ENCODE data around the gene AURKA.

AURKA gene

GRCh38 chr20:56392132-56392880 lies at the start of gene AURKA, which contains the start of gene CSTF1:
TSS of gene AURKA (minus strand) at chr20:56392215. CDS start at chr20:56388197, 4,018 bp downstream.
TSS of gene CSTF1 (plus strand) at chr20:56392645. CDS start at chr20:56395553, 2,908 bp downstream.
- DNase-seq, result peak; percentile 96 to 99

DNA sequence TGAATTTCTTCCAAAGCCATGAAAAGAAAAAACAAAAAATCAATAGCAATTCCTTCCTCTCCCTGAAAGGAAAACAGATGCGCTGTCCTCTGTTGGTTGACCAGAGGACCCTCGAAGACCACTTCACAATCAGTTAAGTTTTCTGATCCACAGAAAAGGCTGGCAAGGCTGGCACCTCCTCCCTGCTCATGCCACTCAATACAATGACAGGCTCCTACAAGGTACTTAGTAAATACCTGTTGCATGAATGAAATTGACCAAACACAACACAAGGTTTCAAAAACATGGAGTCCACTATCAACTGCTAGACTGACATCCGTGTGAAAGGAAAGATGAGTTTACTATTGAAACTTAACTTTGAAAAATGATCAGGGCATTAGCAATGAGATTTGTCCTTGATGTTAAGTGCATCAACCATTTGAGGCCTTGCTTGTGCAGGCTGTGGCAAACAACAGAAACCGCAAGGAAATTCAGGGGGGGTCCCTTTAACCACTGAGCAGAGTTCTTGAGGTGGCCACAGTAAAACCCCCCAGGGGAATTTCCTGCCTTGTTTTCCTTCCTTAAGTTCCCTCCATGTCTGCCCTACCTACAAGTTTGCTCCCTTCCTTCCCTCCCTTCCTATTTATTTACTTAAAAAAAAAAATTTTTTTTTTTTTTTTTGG lies 48.5 kb upstream of the AURKA start:
- no peak for DNase-seq

DNA sequence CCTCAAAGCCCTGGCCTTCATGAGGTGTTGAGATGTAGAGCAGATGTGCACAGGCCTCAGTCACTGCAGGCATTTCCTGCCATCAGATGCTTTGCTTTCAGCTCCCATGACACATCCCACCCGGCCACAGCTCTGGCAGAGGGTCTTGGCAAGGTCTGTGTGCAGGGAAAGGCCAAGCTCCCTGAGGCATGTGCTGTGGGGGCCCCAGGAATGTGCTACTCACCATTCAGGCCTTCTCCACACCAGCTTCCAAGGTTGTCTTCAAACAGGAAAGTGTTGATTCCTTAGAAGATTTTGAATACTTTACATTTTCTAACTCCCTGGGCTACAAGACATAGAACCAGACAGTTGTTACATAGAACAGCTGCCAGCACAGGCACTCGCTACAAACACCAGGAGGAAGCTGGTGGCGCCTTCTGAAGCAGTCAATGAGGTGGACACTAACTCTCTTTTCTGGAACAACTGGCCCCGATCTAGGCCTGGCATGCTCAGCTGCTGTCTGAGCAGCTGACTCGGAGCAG lies 47.8 kb upstream of the AURKA start:
- DNase-seq, result no peak

GRCh38 chr20:56438284-56438683 lies 46.3 kb upstream of the AURKA start:
- no peak for DNase-seq

GRCh38 chr20:56437196-56437960 lies 45.4 kb upstream of the AURKA start:
- no peak for DNase-seq

DNA sequence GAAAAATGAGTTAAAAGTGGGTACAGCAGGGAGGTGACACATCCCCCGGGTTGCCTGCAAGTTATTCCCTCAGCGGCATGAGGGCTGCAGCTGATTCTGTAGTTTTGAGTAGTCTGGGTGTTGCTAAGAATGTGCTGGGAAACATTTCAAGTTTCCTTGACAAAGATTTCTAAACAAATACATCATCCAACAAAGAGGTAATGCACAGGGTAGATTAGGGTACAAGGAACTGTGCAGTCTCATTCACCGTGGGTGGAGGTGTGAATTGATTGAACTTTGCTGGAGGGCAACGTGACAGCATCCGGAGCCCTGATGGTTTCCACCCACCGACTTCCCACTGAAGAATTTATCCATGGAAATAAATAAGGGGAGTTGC lies 41.9 kb upstream of the AURKA start:
- DNase-seq, result no peak

DNA sequence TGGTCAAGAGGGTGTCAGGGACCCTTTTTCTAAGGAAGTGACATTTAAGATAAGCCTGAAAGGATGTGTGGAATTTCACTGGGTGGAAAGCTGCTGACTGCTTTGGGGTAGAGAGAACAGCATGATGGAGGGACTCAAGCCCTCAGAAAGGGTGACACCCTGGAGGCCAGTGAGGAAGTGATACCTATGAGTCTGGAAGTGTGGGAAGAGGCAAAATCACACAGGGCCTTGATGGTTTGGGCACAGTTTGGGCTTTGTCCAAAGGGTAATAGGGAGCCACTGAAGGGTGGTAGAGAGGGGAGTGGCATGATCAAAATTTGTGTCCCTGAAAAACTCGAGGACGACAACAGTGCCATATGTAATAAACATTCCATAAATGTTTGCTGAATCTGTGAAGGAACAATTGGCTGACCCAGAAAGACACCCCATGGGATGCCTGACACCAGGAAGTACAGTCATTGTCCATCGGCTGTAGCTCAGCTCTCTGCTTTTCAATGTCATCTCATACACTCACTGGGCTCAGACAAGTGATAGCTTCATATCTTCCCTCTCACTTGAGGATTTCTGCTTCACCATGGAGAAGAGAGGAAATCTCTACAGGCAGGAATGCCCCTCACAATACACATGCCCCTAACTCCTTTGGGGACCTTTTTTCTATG lies 41.3 kb upstream of the AURKA start:
- DNase-seq, result no peak

GRCh38 chr20:56431471-56431870 lies 39.5 kb upstream of the AURKA start:
- no peak for DNase-seq

GRCh38 chr20:56430957-56431356 lies 38.9 kb upstream of the AURKA start:
- DNase-seq, result no peak

- no peak for DNase-seq
These were observed 38.4 kb upstream of the AURKA start for GRCh38 chr20:56430461-56430860.

DNA sequence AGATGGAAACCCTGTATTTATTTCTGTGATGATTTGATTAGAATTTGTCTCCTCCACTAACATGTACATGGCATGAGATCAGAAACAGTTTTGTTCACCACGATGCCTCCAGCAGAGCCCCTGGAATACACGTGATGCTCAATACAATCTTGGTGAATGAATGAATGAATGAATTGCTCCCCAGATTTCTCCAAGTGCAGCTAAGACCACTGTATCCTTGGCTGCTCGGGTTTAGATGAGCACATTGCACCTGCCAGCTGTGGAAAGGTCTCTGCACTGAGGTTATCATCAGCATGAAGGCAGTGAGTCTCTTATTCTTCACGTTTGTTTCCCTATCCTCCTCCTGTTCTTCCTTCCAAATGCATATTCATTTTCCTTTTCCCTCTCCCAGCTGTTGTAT lies 37.9 kb upstream of the AURKA start:
- no peak for DNase-seq

GRCh38 chr20:56429502-56429901 lies 37.5 kb upstream of the AURKA start:
- DNase-seq, result no peak

DNA sequence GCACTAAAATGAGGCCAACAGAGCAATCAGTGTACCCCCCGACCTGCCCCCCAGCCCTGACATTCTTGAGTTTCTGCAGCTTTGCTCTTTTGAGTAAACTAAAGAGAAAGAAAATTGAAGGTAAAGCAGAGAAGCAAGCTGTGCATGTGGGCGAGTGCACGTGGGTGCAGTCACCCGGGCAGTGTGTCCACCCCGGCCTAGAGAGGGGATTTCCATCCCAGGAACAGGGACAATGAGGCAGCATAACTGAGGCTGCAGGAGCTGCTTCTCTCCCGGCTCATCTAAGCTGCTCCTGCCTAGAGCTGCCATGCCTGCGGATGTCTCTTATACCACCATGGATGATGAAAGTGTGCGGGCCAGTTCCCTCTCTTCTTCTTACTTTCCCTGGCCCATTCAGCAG lies 36.9 kb upstream of the AURKA start:
- no peak for DNase-seq

DNA sequence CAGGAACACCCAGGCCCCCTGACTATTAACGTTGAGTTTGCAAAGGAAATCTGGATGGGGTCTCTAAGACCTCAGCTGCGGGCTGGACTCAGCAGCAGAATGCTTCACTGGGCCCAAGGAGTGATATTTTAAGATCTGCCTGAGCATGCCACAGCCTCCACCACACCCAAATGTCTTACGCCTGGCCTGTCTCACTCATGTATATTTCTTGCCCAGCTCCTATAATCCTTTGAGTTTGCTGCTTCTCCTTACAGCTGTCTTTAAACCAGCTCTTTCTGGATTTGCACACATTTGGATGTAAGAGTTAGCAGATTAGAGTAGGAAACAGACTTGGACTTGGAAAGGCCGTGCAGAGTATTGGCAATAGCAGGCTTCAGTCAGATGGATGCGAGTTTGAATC lies 36.4 kb upstream of the AURKA start:
- no peak for DNase-seq

DNA sequence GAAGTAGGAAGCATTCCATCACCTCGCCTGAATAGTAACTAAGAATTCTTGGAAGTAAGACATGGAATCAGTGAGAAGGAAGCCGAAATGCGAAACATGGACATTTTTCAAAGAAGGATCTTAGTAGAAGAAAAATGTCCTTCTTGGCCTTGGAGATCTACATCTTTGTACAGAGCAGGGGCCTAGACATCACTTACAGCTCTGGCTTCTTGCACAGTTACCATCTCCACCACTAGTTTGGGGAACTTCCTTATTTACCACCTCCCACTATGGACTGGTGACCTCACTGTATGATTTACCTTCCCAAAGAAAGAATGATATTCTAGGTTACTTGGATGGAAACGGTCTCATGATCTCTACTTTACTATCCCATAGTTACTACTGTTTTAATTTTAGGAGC lies 35.8 kb upstream of the AURKA start:
- no peak for DNase-seq

DNA sequence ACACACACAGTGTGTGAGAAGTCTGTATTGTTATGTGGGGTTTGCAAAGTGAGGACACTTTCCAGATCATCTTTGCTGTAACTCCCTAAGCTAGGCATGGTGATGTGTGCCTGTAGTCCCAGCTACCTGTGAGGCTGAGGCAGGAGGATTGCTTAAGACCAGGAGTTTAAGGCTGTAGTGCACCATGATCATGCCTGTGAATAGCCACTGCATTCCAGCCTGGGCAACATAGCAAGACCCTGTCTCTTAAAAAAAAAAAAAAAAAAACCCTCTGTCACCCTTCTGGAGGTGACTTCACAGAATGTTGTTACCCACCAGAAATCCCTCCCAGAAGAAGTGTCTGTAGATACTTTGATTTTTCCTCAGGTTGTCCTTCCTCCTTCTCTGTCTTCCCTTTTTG lies 34.9 kb upstream of the AURKA start:
- no peak for DNase-seq

DNA sequence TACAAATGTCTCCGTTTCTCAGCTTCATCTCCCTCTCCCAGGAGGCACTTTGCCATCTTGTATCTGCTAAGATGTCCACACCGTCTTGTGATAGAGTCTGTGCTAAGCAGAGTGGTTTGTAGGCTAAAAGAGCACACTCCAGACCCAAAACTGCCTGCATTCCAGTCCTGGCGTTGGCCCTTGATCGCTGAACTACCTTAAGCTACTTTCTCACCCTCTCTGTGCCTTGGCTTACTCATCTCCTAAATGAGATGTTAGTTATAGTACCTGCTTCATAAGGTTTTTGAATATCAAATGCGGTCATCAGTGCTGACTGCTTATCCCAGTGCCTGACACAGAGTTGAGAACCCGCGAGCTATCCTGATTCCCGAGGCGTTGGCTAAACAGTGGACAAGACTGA lies 34.0 kb upstream of the AURKA start:
- no peak for DNase-seq

- DNase-seq, result no peak
These were observed 32.9 kb upstream of the AURKA start for GRCh38 chr20:56424931-56425330.

- DNase-seq, result no peak
These were observed 31.9 kb upstream of the AURKA start for GRCh38 chr20:56423886-56424285.

DNA sequence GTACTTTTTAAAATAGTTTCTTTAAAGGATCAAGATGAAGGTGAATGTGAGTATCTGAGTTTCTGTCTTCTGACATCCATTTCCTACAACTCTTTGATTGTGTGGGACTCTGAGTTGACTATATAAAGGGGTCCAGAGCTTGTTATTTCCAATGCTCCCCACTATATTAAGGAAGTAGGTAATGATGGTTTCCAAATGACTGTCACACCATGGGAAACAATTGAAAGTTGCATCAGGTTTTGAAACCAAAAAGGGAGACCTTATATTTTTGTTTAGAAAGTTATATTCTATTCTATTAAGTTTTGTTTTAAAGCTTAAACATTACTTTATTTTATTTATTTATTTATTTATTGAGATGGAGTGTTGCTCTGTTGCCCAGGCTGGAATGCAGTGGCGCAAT lies 31.2 kb upstream of the AURKA start:
- no peak for DNase-seq

DNA sequence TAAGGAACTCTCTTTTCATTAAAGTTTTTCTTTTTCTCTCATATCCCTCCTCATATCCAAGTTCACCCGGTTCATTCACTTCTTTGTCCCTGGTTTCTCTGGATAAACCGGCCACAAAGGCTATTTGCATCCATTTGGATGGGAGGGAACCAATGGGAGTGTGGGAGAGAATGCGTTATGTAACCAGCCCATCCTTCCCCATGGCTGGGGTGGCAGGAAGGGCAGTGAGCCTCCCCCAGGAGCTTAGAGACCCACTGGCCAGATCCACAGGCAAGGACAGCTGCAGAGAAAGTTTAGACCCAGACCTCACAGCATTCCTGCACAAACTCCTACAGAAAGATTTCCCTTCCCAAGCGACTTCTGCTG lies 30.8 kb upstream of the AURKA start:
- no peak for DNase-seq

DNA sequence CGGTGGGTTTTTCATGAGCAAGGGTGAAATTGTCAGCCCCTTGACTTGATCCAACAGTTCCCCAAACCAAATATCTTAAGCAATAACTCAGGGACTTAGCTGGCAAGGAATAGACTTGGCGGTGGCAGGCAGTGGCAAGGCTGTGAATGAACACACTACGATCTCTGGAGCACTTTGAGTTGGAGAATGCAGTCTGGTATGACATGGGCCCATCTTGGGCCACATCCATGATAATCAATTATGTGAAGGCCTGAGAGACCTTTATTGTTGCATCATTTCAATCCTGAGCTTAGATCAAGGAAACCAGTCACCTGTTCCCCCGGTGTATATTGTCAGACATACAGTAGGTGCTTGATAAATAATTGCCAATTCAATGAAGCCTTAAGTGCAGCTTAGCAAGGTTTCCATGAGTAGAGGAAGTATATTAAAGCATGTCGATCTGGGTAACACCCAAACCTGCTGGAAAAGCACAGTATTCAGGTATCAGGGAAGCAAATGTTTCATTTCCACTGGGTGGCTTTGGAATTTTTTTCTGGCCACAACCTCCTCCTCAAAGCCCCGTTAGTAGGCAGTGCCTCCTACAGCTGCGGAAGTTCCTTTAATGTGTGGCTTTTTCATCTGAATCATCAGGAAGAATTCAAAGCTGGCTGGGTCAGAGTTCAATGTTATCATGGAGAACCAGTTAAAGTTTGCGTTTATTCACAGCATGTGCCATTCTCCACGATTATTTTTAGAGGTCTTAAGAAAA lies 30.2 kb upstream of the AURKA start:
- no peak for DNase-seq

Measured in NCI-H187 (cell line).